MM.1S (cell line): ENCODE data around the gene FFAR2.

Source experiments
- EZH2 ChIP-seq: fragments of 300-600 bp; sonication (generic); optimal IDR thresholded peaks from 2 replicates; pipeline ENCODE3; 2017; ENCODE audit warnings: low read depth, mild to moderate bottlenecking, antibody characterized with exemption, low read length, mixed read lengths
- EZH2phosphoT487 ChIP-seq: fragments of 300-600 bp; sonication (generic); IDR thresholded peaks from 2 replicates; pipeline ENCODE4 v1.6.1; 2018; ENCODE audit warnings: antibody characterized with exemption, low read length
- TF ChIP-seq, protein P1 (sequence below): fragments of 300-600 bp; sonication (generic); IDR thresholded peaks from 2 replicates; pipeline ENCODE4 v1.5.1; 2016; ENCODE audit warnings: antibody characterized with exemption, low read length, mixed read lengths

- TF ChIP-seq, protein P1, sequence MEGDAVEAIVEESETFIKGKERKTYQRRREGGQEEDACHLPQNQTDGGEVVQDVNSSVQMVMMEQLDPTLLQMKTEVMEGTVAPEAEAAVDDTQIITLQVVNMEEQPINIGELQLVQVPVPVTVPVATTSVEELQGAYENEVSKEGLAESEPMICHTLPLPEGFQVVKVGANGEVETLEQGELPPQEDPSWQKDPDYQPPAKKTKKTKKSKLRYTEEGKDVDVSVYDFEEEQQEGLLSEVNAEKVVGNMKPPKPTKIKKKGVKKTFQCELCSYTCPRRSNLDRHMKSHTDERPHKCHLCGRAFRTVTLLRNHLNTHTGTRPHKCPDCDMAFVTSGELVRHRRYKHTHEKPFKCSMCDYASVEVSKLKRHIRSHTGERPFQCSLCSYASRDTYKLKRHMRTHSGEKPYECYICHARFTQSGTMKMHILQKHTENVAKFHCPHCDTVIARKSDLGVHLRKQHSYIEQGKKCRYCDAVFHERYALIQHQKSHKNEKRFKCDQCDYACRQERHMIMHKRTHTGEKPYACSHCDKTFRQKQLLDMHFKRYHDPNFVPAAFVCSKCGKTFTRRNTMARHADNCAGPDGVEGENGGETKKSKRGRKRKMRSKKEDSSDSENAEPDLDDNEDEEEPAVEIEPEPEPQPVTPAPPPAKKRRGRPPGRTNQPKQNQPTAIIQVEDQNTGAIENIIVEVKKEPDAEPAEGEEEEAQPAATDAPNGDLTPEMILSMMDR: no peak
- TF ChIP-seq EZH2phosphoT487 (no peak), EZH2 (no peak)
These were observed 39.7 kb downstream of the FFAR2 start for GRCh38 chr19:35487656-35488182.
